HG02763 (cell line): ENCODE measurements around the gene PRKAR1A.

Experiments used
- ATAC-seq: cut with Tn5 transposase; IDR thresholded peaks from one replicate; pipeline ENCODE4 v1.9.1; 2021; ENCODE audit warnings: mild to moderate bottlenecking, moderate library complexity; ENCODE audit not compliant: unreplicated experiment

Gene PRKAR1A

DNA sequence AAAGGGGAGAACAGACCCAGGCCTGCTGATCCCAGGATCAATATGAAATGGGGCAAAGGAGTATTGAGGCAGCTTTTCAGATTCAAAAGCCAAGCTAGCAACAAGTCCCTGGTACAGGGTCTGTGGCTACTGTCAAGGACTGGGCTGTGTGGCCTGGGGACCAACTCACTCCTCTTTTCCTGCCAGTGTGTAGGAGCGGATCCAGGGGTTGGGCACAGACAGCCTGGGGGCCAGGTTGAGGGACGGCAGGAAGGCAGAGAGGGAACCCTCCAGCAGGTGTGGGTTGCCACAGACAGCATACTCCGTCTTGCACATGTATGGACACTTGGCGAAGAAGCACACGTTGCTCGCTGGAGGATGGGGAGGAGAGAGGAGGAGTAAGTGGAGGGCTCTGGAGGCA, 29.6 kb downstream of the PRKAR1A start:
- no peak for ATAC-seq

DNA sequence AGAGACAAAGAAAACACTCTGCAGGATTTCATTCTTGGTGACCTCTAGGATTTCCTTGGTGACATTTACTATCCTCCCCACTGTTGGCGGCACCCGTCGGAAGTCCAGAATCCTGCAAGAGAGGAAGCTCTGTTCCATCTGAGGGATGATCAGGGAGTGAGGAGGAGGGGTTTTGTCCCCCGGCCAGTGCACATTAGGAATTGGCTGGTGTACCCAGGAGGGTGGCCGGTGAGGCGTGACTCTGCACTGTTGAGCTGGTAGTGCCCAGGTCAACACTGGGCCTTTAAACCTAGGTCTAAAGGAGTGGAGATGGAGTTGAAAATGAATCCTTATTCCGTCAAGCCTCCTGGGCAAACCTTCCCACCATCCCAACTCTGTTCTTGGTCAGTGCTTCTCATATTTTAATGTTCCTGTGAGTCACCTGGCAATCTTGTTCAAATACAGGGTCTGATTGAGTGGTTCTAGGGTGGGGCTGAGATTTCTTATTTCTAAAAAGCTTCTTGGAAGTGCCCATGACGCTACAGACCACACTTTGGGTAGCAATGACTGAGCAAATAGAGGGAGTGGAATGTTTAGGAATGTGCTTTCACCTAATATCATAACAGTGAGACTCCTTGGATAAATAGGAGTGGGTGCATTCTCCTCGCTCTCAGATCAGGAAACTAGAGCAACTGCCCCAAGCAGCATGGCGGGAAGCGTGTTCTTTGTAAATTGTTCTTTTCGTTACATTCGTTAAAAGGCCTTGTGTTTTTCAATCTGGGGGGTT, 30.7 kb downstream of the PRKAR1A start:
- no peak for ATAC-seq

DNA sequence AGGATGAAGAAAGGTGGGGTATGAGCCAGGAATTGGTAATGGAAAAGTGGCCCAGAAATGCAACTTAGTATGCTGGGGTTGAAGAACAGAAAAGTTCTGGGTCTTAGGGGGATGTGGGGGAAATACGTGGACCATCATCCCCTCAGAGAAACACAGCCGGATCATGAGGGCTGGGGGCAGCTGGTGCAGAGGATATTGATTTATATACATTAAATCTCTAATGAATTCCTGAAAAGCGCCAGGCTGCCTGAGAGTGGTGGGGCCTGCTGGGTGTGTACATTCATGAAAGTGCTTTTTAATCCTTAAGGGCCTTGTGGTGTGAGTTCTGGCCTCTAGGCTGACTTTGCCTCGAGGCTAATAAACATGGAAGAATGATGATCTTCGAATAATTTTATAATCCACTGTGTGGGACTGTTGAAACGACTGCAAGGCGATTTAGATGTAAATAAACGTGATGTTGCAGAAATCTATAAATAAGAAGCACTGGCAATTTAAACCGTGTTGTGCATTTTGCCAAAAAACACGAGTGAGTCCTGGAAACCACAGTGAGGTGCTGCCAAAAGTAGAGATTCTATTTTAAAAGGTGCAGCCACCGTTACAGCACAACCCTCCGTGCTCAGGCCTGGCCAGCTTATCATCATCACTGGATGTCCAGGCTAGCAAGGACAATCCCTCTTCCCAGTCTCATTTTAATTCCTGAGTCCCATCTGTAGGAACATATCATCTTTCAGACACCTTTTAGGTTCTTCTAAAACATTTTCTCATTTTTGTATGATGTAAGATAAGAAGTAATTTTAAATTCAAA, 32.1 kb downstream of the PRKAR1A start:
- ATAC-seq, result no peak

DNA sequence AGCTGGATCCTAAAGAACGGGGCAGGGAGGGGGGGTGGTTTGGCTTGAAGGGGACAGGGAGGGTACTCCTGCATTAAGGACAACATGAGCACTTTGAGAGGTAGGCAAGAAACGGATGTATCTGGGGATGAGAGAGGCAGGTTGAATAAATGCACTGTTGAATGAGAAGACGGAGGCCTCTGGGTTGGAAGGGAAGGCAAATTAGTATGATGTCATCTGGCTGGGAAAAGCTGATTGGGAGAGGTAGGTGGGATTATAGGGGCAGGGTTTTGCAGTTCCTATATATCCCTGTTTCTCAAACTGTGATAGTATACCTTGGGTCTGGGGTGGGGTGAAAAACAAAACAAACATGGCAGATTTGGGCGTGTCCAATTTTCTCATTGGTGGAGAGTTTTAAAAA, 44.3 kb downstream of the PRKAR1A start:
- ATAC-seq, result no peak

DNA sequence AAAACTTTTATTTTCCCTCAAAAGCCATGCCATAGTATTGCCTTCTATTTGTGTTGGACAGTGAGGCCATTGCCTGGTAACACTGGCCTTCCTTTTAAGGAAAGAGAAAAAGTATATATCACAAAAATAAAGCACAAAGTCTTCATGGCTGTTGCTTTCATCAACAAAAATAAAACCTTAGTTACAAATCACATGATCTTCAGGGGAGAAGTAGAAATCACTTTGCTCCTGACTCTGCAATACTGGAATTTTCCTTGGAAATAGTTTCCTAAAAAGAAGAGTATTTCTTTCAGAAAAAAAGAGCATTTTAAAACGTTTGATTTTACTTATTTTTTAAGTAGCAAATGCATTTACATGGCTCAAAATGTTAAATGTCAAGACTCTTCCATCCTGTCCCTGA, 47.1 kb downstream of the PRKAR1A start:
- no peak for ATAC-seq

DNA sequence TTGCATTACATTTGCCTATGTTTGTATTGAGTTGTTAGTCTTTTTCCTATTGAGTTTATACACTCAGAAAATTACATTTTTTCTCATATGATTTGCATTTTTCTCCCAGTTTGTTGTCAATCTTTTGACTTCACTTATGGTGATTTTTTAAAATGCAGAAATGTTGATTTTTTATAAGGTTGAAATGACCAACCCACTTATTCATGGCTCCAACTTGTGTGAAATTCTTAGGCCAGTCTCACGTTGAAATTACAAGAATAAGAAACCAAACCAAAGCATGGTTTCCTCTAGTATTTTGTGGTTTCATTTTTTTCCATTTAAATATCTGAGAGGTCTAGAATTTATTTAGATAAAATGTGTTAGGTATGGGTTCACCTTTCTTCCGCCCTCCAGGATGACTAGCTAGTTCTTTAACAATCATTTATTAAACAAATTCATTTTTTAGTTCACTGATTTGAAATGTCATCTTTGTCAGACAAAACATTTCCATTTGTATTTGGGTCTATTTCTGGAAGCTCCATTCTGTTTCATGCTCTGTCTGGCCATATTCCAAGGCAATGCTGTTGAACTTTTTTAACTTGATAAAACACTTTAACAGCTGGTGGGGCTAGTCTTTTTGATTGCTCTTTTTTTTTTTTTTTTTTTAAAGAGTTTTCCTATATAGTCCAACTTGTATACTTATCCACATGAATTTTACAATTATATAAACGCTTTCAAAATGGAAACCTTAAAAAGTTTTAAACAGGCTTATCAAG, 48.9 kb downstream of the PRKAR1A start:
- no peak for ATAC-seq

DNA sequence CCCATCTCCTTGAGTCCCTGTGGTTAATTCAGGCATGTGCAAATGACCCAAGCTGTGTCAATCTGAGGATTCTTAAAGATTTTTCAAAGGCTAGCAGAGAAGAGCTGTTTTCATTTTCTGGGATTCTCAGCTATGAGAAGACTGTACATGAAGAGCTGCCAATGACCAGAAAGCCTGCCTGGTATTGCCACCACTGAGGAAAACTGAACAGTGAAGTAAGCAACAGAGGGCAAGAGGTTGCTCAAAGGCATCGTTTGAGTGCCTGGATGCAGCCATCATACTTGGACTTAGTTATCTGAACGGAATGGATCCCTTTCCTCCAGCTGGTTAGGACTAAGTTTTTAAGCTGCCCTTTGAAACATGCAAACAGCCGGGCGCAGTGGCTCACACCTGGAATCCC, 50.5 kb downstream of the PRKAR1A start:
- ATAC-seq, result no peak

DNA sequence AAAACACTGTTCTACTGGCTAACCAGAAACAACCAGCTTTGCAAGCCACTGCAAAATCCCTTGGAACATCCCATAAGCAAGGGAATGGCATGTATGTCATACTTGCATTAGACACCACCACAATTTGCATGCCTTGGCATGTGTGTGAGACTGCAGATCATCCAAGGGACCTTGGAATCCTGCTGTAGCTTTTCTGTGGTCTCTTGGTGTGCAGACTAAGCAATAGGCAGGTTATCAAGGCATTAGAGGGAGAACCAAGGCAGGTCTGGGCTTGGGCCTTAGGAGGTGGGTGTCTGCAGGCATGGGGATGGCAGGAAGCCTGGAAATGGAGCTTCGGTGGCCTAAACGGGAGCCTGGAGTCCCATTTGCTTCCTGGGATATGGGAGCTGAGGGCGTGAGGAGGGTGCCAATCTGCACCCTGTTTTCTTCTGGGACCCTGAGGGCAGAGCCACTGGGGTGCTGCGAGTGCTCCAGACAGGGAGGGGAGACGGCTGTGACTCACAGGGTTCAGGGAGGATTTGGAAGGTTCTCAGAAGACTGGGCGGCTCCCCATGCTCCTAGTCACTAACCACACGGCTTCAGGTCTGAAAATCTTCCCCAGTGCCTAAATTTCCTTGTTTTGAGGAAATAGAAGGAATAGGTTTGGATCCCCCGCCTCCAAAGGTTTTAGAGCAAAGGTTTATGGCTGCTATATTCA, 52.3 kb downstream of the PRKAR1A start:
- ATAC-seq, result no peak

DNA sequence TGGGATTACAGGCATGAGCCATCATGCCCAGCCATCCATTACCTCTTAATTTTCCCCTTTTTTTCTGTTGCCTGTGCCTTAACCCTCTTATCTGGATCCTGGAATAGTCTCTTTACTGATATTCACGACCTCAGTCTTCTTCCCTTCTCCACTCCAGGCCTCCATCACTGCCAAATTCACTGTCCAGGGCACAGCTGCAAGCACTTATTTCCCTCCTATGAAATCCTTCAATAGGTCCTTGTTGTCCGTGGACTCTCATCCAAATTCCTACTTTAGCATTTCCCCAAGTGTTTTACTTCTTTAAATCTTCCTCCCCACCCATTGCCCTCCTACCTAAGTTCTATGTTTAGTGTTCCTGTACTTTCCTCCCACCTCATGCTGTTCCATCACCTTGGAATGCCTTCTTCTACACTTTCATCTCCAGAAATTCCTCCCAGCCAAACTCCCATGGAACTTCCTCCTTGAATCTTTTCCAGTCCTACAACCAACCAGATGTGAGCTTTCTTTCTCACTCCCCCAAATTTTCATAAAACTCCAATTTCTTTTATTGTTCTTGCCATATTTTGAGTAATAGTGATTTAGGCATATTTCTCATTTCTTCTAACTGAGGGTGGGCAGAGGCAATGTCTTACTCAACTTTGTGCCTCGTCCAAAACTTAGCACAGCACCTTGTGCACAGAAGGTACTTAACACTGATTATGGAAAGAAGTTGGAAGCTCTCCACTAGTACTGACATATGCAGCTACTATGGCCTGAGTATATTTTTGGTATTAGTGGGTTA, 53.6 kb downstream of the PRKAR1A start:
- no peak for ATAC-seq

DNA sequence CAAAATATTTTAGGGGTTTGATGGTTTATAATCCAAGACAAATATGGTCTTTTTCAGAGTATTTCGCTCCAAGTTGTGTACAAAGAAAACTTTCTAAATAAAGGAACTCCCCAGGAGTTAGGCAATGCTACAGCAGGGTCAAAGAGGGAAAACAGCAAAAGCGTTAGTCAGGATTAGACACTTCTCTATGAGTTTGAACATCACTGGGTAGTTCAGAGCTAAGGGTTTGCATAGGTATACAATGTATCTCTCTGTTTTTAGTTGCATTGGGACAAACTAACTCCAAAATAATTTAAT, 54.2 kb downstream of the PRKAR1A start:
- no peak for ATAC-seq

DNA sequence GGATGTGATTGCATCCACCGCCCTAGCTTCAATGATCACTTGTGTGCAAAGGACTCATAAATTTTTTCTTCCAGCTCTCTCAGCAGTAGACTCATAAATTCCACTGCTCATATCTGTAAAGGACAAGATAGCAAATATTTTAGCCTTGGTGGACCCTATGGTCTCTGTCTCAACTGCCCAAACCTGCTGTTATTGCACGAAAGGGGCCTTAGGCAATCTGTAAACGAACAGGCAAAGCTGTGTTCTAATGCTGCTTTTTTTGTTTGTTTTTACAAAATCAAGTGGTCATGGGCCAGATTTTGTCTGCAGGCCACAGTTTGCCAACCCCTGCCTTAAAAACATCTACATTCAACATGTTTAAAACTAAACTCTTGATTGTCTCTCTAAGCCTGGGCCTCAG, 54.8 kb downstream of the PRKAR1A start:
- no peak for ATAC-seq

DNA sequence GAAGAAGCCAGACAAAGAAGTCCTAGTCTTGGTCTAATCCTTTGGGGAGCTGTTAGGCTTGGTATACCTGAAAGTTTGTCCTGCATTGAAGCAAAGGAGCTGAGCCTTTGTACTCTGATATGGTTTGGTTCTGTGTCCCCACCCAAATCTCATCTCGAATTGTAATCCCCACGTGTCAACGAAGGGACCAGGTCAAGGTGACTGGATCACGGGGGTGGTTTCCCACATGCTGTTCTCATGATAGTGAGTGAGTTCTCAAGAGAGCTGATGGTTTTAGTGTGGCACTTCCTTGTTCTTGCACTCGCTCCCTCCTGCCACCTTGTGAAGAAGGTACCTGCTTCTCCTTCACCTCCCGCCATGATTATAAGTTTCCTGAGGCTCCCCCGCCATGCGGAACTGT, 55.4 kb downstream of the PRKAR1A start:
- no peak for ATAC-seq

DNA sequence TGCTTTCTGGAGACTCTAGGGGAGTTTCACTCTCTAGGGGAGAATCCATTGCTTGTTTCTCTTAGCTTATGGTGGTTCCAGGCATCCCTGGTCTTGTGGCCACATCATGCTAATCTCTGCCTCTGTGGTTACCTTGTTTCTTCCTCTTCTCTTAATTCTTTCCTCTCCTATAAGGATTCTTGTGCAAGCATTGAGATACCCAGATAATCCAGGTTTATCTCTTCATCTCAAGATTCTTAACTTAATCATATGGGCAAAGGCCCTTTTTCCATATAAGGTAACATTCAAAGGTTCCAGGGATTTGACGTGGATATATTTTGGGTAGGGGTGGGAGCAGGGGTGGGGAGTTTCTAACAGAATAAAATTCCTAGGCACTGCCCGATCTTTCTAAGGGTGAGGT, 56.4 kb downstream of the PRKAR1A start:
- ATAC-seq, result no peak

DNA sequence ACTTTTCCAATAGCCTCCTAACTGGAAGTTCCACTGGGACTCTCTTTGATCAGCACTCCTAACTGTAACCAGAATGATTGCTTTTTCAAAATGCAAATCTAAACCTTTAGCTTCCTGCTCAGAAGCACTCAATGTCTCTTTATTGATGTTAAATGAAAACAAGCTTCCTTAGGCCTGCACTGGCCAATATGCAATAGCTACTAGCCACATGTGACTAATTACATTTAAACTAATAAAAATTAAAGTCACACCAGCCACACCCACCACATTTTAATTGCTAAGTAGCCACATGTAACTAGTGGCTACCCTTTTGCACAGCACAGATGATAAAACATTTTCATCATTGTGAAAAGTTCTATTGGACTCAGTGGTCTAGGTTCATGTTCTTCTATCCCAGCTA, 57.1 kb downstream of the PRKAR1A start:
- no peak for ATAC-seq

DNA sequence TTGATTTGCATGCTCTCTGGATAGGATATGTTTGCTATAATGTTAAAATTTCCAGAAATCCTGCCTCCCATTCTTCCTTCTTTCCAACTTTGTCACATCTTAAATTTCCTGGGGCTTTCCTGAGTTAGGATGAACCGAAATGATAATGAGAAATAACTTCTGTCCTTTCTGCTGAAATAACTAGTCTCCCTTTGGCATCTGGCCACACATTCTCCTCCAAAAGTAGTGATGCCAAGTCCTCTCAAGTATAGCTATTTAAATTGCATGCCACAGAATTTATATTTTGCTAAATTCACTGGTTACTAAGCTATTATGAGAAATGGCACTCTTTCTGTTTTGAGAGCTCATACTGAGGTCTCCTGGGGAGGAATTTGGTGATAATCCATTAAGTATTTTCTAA, 58.3 kb downstream of the PRKAR1A start:
- ATAC-seq, result no peak

DNA sequence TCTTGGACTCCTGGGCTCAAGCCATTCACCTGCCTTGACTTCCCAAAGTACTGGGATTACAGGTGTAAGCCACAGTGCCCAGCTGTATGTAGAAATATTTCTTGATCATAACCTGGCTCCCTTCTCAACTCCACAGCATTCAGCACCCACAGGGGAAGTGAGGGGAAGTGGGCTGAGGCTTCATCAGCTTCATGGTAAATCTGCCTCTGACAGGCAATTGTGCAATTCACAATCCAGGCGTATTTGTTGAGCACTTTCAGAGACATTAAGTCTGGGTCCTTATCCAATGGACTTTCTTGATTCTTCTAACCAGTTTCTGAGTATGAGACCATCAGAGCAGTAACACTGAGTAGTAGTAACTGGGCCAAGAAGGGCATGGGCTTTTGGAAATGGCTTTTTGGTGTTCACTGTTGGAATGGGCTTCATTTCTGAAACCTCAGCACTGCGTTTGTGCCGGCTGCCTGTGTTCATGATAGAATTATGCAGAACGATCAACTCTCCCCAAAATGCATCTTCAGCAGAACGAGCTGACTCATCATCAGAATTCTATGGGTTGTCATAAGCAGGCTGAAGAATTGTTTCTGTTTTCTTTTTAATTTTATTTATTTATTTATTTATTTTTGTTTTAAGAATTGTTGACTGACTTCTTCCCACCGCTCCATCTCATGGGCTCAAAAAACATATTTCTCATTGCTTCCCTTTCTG, 60.1 kb downstream of the PRKAR1A start:
- no peak for ATAC-seq

DNA sequence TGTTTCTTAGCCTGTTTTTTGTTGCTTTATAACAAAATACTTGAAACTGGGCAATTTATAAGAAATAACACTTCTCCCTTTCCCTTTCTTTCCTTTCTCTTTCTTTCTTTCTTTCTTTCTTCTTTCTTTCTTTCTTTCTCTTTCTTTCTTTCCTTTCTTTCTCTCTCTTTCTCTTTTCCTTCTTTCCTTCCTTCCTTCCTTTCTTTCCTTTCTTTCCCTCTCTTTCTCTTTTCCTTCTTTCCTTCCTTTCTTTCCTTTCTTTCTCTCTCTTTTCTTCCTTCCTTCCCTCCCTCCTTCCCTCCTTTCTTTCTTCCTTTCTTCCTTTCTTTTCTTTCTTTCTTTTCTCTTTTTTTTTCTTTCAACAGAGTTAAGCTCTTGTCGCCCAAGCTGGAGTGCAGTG, 61.1 kb downstream of the PRKAR1A start:
- no peak for ATAC-seq

DNA sequence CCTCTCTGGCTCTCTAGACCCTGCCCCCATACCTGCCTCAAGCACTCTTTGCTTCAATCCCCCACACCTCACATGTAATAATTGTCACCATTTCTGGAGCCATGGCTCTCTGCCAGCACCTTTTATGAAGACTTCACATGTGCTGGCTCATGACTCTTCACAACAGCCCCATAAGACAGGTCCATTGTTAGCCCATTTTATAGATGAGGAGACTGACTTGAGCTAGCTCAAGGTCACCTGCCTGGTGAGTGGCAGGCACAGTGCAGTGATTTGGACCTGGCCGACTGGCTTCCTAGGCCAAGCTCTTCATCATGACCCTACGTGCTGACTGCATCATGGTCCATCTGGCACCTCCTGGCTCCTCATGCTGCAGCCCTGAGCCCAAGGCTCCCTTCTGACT, 63.9 kb downstream of the PRKAR1A start:
- ATAC-seq, result no peak

DNA sequence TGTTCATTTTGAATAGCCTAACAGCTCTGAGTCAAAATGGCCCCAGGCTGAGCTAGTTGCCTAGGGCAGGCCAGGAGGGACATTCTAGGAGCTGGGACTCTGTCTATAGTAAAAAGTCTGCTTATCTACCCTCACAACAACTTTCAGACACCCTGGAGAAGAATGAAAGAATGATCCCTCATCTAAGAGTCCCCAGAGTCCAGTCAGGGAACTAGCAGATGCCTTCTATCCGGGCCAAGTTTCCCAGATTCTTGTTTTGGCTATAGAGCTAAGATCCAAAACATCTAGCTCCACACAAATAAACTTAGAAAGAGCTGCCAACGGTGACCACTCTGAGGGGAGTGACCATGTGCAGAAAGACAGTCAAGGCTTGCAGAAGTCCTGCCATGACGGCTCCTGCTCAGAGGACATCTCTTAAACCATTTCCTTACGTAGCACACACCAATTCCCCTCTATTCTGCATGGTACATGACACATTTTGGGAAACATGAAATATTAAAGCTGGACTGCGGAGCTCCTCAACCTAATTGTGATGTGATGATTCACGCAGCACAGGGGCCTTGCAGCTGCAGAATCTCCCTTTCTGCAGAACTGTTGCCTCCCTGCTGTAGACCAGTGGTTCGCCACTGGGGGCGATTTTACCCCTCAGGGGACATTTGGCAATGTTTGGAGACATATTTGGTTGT, 64.7 kb downstream of the PRKAR1A start:
- ATAC-seq, result no peak

DNA sequence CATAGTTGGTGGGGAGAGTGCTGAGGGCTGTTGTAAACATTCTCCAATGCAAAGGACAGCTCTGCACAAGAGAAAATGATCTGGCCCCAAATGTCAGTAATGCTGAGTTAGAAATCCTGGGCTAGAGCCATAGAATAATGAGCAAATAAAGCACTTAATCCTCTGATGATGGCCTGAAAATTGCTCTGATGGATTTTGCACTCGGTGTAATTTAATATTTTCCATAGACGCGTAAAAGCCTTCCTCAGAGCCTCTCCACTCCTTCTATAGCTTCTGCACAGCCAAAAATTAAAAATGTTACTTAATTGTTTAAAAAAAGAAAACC, 65.2 kb downstream of the PRKAR1A start:
- ATAC-seq, result no peak
